SK-N-SH treated with all-trans-retinoic acid at 6 μM for 48 hours (cell line): ENCODE results near the gene EGFL7.

Experiments
- CSDC2 ChIP-seq: fragments of 250-450 bp; sonication (Bioruptor Pico); IDR thresholded peaks from 2 replicates; pipeline ENCODE4 v1.5.0; 2020; ENCODE audit warnings: mild to moderate bottlenecking, moderate library complexity
- ESRRG ChIP-seq: fragments of 250-450 bp; sonication (Bioruptor Pico); IDR thresholded peaks from 2 replicates; pipeline ENCODE4 v1.6.1; 2021; ENCODE audit warnings: mild to moderate bottlenecking
- PPARA ChIP-seq: fragments of 250-450 bp; sonication (Bioruptor Pico); IDR thresholded peaks from 2 replicates; pipeline ENCODE4 v1.5.0; 2020; ENCODE audit warnings: mild to moderate bottlenecking, borderline replicate concordance
- SNAI2 ChIP-seq: fragments of 250-450 bp; sonication (Bioruptor Pico); IDR thresholded peaks from 2 replicates; pipeline ENCODE4 v1.5.0; 2020; ENCODE audit warnings: mild to moderate bottlenecking, moderate library complexity
- ZFP3 ChIP-seq: fragments of 250-450 bp; sonication (Bioruptor Pico); IDR thresholded peaks from 2 replicates; pipeline ENCODE4 v1.5.0; 2020; ENCODE audit warnings: mild to moderate bottlenecking, moderate library complexity
- ZNF70 ChIP-seq: fragments of 450-650 bp; formaldehyde crosslinking; IDR thresholded peaks from 2 replicates; pipeline ENCODE4 v1.5.0; 2020; ENCODE audit warnings: mild to moderate bottlenecking, moderate library complexity
- ZNF8 ChIP-seq: fragments of 450-650 bp; formaldehyde crosslinking; IDR thresholded peaks from 2 replicates; pipeline ENCODE4 v1.5.0; 2020; ENCODE audit warnings: mild to moderate bottlenecking, moderate library complexity
- TF ChIP-seq, protein P1 (sequence below): fragments of 250-450 bp; sonication (Bioruptor Pico); IDR thresholded peaks from 2 replicates; pipeline ENCODE4 v1.5.1; 2020; ENCODE audit warnings: low read depth, mild to moderate bottlenecking, moderate library complexity
- TF ChIP-seq, protein P2 (sequence below): fragments of 250-450 bp; sonication (Bioruptor Pico); IDR thresholded peaks from 2 replicates; pipeline ENCODE4 v1.5.0; 2020; ENCODE audit warnings: mild to moderate bottlenecking, moderate library complexity
- TF ChIP-seq, protein P3 (sequence below): fragments of 250-450 bp; sonication (Bioruptor Pico); IDR thresholded peaks from 2 replicates; pipeline ENCODE4 v1.8.0; 2020; ENCODE audit warnings: mild to moderate bottlenecking, moderate library complexity, borderline replicate concordance
- TF ChIP-seq, protein P4 (sequence below): fragments of 250-450 bp; sonication (Bioruptor Pico); IDR thresholded peaks from 2 replicates; pipeline ENCODE4 v1.5.1; 2021; ENCODE audit warnings: mild to moderate bottlenecking, moderate library complexity

DNA sequence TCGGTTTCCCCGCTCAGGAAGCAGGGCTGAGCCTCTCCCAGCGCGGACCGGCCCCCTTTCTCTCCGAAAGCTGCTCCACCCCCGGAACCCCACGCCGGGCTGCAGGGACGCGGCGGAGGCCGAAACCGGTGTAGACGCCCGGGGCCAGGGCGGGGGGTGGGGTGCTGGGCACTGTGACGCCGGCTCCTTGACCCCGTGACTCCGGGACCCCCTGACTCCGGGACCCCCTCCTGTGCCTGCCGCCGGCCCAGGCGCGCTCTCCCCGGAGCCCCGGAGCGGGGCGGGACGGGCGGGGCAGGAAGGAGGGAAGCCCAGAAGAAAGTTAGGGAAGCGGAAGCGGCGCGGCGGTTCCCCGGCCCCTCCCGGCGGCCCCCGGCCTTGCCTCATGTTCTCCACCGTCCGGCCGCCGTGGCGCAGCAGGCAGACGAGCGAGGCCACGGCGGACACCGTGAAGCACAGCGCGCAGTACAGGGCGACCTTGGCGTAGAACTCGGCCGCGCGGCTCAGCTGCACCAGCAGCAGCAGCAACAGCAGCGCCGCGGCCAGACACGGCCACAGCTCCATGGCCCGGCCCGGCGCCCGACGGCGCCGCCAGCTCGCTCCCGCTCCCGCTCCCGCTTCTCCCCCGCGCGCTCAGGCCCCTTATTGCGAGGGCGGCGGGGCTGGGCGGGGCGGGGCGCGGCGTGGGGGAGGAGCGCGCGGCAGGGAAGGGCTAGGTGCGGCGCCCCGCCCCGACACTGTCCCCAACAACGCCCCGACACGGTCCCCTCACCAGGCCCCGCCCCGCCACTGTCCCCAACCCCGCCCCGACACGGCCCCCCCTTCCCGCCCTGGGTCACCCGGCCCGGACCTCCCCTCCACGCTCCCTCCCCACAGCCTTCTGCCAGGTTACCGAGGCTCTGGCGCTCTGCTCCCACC is 24.3 kb downstream of the EGFL7 start, which contains the start of gene AGPAT2:
- TF ChIP-seq ZFP3 (CRISPR knock-in tag): no peak
- TF ChIP-seq PPARA (CRISPR knock-in tag): no peak
- TF ChIP-seq, protein P1, sequence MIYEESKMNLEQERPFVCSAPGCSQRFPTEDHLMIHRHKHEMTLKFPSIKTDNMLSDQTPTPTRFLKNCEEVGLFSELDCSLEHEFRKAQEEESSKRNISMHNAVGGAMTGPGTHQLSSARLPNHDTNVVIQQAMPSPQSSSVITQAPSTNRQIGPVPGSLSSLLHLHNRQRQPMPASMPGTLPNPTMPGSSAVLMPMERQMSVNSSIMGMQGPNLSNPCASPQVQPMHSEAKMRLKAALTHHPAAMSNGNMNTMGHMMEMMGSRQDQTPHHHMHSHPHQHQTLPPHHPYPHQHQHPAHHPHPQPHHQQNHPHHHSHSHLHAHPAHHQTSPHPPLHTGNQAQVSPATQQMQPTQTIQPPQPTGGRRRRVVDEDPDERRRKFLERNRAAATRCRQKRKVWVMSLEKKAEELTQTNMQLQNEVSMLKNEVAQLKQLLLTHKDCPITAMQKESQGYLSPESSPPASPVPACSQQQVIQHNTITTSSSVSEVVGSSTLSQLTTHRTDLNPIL (CRISPR knock-in tag): no peak
- TF ChIP-seq ESRRG (CRISPR knock-in tag): no peak
- TF ChIP-seq, protein P2, sequence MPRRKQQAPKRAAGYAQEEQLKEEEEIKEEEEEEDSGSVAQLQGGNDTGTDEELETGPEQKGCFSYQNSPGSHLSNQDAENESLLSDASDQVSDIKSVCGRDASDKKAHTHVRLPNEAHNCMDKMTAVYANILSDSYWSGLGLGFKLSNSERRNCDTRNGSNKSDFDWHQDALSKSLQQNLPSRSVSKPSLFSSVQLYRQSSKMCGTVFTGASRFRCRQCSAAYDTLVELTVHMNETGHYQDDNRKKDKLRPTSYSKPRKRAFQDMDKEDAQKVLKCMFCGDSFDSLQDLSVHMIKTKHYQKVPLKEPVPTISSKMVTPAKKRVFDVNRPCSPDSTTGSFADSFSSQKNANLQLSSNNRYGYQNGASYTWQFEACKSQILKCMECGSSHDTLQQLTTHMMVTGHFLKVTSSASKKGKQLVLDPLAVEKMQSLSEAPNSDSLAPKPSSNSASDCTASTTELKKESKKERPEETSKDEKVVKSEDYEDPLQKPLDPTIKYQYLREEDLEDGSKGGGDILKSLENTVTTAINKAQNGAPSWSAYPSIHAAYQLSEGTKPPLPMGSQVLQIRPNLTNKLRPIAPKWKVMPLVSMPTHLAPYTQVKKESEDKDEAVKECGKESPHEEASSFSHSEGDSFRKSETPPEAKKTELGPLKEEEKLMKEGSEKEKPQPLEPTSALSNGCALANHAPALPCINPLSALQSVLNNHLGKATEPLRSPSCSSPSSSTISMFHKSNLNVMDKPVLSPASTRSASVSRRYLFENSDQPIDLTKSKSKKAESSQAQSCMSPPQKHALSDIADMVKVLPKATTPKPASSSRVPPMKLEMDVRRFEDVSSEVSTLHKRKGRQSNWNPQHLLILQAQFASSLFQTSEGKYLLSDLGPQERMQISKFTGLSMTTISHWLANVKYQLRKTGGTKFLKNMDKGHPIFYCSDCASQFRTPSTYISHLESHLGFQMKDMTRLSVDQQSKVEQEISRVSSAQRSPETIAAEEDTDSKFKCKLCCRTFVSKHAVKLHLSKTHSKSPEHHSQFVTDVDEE: no peak
- no peak for TF ChIP-seq CSDC2 (CRISPR knock-in tag)
- TF ChIP-seq, protein P3, sequence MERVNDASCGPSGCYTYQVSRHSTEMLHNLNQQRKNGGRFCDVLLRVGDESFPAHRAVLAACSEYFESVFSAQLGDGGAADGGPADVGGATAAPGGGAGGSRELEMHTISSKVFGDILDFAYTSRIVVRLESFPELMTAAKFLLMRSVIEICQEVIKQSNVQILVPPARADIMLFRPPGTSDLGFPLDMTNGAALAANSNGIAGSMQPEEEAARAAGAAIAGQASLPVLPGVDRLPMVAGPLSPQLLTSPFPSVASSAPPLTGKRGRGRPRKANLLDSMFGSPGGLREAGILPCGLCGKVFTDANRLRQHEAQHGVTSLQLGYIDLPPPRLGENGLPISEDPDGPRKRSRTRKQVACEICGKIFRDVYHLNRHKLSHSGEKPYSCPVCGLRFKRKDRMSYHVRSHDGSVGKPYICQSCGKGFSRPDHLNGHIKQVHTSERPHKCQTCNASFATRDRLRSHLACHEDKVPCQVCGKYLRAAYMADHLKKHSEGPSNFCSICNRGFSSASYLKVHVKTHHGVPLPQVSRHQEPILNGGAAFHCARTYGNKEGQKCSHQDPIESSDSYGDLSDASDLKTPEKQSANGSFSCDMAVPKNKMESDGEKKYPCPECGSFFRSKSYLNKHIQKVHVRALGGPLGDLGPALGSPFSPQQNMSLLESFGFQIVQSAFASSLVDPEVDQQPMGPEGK (CRISPR knock-in tag): no peak
- TF ChIP-seq ZNF8 (CRISPR knock-in tag): no peak
- no peak for TF ChIP-seq ZNF70
- TF ChIP-seq SNAI2: no peak
- TF ChIP-seq, protein P4, sequence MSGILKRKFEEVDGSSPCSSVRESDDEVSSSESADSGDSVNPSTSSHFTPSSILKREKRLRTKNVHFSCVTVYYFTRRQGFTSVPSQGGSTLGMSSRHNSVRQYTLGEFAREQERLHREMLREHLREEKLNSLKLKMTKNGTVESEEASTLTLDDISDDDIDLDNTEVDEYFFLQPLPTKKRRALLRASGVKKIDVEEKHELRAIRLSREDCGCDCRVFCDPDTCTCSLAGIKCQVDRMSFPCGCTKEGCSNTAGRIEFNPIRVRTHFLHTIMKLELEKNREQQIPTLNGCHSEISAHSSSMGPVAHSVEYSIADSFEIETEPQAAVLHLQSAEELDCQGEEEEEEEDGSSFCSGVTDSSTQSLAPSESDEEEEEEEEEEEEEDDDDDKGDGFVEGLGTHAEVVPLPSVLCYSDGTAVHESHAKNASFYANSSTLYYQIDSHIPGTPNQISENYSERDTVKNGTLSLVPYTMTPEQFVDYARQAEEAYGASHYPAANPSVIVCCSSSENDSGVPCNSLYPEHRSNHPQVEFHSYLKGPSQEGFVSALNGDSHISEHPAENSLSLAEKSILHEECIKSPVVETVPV (CRISPR knock-in tag): no peak
